Thoracic aorta (tissue), 2 donors: Measurements from ENCODE around the gene EPHA1. TPM values are rescaled to one million over a fixed set of nuclear protein-coding genes. Genes with fewer than 3 reads are reported as not detected.

Experiments used
- ATAC-seq: fragments of 150-250 bp; one replicate; pipeline ENCODE4 v1.8.0; 2017; ENCODE audit warnings: low read depth; ENCODE audit not compliant: insufficient number of reproducible peaks, low FRiP score
- DNase-seq: peaks from one replicate; pipeline ENCODE4 v3.0.0-alpha.2; 2020; ENCODE audit warnings: low spot score
- H3K27ac ChIP-seq, 2 donors: fragments of 200-600 bp; sonication (generic); 1 replicate in 1 of 2; 2 replicates in 1 of 2; pipeline ENCODE4 v1.5.1; 2016; ENCODE audit warnings: mild to moderate bottlenecking in 2 of 2, moderate library complexity in 2 of 2
- H3K27me3 ChIP-seq: fragments of 200-600 bp; sonication (generic); replicated peaks from 2 replicates; pipeline ENCODE4 v1.6.0; 2016; ENCODE audit warnings: mild to moderate bottlenecking; ENCODE audit not compliant: insufficient read depth
- H3K36me3 ChIP-seq: fragments of 200-600 bp; sonication (generic); one replicate; pipeline ENCODE4 v1.5.1; 2016
- H3K4me1 ChIP-seq, 2 donors: fragments of 200-600 bp; sonication (generic); 1 replicate in 1 of 2; 2 replicates in 1 of 2; pipeline versions ENCODE4 v1.5.1 to v1.6.0; 2016; ENCODE audit warnings: low read depth in 2 of 2, mild to moderate bottlenecking in 1 of 2; ENCODE audit not compliant: control insufficient read depth in 1 of 2
- H3K4me3 ChIP-seq: fragments of 200-600 bp; sonication (generic); 2 replicates; pipeline ENCODE4 v1.5.1; 2016; ENCODE audit warnings: mild to moderate bottlenecking
- H3K9me3 ChIP-seq: fragments of 200-600 bp; sonication (generic); 2 replicates; pipeline ENCODE4 v1.5.1; 2016
- total RNA-seq, 2 donors: library from RNA; depleted of rRNA; stranded (reverse); fragments of >200 nt; gene quantifications; one replicate each; pipeline versions ENCODE4 v1.1.0 to v1.2.3, GENCODE V29; 2016
- TF ChIP-seq, protein P1 (sequence below): fragments of 200-600 bp; sonication (generic); IDR thresholded peaks from one replicate; pipeline ENCODE4 v1.5.1; 2019; ENCODE audit warnings: antibody characterized with exemption

The EPHA1 gene
- total RNA-seq, 2 donors from 2014 or later = 0.41 to 0.49 TPM

DNA sequence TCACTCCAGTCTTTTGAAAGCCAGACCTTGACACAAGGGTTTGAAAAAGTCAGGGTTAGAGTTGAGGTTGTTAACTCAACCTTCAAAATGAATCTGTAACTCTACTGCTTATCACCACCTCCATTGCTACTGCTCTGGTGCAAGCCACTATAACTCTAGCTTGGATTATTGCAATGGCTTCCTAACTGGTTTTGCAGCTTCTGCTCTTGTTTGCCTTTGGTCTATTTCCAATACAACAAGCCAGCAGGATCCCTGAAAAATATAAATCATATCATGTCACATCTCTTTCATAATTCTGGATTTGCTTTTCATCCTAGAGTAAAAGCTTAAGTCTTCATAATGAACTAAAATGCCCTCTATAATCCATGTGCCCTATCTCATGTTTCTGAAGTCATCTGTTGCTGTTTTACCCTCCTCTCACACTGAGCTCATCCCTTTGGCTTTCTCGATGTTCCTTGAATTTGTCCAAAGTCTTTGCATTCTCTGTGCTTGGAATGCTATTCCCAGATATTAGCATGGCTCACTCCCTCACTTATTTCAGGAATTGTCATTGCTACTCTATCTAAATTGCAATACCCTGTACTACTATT, 45.5 kb upstream of the EPHA1 start:
- H3K27ac ChIP-seq = no peak overlapping the region
- no peak for ATAC-seq

DNA sequence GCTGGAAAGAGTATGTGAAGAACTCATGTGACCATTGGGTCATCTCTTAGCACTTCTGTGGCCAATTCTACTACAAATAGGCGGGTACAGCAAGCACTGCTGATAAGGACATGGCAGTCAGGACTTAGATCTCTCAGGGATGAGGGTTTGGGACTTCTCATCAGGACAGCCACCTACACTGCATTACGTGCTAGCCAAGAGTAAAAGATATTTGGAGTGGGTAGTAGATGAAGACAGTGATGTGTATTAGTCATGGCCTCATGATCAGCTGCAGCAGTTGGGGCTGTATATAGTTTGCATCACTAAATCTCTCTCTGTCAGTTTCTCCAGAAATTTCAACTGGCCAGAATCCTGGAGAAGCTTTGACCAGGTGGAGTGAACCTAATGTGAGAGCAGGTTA, 43.8 kb upstream of the EPHA1 start:
- ATAC-seq (no peak), DNase-seq (no peak)
- Histone ChIP-seq H3K27me3 (no peaks in the 10 kb centered on the region), H3K27ac (no peak overlapping the region), H3K4me1 (no peaks in the 10 kb centered on the region), H3K36me3 (no peaks in the 10 kb centered on the region), H3K4me3 (no peak overlapping the region), H3K9me3 (no peaks in the 10 kb centered on the region)
- TF ChIP-seq, protein P1, sequence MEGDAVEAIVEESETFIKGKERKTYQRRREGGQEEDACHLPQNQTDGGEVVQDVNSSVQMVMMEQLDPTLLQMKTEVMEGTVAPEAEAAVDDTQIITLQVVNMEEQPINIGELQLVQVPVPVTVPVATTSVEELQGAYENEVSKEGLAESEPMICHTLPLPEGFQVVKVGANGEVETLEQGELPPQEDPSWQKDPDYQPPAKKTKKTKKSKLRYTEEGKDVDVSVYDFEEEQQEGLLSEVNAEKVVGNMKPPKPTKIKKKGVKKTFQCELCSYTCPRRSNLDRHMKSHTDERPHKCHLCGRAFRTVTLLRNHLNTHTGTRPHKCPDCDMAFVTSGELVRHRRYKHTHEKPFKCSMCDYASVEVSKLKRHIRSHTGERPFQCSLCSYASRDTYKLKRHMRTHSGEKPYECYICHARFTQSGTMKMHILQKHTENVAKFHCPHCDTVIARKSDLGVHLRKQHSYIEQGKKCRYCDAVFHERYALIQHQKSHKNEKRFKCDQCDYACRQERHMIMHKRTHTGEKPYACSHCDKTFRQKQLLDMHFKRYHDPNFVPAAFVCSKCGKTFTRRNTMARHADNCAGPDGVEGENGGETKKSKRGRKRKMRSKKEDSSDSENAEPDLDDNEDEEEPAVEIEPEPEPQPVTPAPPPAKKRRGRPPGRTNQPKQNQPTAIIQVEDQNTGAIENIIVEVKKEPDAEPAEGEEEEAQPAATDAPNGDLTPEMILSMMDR = no peak

More for the DNA sequence above, 45.5 kb upstream of the EPHA1 start:
- no peak overlapping the region for H3K4me3 ChIP-seq
- no peaks in the 10 kb centered on the region for H3K9me3 ChIP-seq
- no peak for DNase-seq
- no peaks in the 10 kb centered on the region for H3K36me3 ChIP-seq
- no peaks in the 10 kb centered on the region for H3K27me3 ChIP-seq
- H3K4me1 ChIP-seq = no peaks in the 10 kb centered on the region
- TF ChIP-seq, protein P1 = no peak

DNA sequence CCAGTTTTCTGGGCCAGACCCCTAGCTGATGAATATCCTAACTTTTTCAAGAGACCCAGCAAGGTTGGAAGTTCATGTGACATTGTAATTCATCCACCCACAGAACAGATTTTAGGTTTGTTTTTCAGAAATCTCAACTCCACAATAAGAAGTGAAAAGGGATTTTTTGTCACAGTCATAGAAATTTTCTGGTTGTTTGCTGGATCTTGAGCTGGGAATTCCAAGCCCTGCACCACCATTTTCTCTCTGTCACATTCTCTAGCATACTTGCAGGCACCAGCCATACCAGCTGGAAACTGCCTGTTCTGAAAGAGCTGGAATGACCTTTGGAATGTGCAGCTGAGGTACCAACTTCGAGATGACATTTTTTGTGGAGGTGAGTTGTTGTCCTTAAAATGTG, 43.1 kb upstream of the EPHA1 start:
- no peaks in the 10 kb centered on the region for H3K27me3 ChIP-seq

DNA sequence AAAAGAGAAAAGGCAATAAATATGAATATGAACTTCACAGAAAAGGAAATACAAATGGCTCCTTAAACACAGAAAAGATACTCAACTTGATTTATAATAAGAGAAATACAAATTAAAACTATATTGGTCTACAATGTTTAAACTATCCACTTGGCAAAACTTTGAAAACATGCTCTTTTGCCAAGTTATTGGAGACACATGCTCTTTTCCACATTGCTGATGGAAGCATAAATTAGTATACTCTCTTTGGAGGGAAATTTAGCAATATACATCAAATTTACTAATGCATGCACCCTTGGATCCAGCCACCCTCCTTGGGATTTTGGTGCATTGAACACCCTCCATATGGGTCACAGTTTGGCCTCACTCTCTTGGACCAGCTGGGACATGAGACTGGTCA, 42.5 kb upstream of the EPHA1 start:
- Histone ChIP-seq H3K36me3 (no peaks in the 10 kb centered on the region), H3K27ac (no peak overlapping the region), H3K4me3 (no peak overlapping the region), H3K27me3 (no peaks in the 10 kb centered on the region), H3K4me1 (no peaks in the 10 kb centered on the region), H3K9me3 (no peaks in the 10 kb centered on the region)
- DNase-seq (no peak), ATAC-seq (no peak)
- TF ChIP-seq, protein P1 = no peak

More for the DNA sequence above, 43.1 kb upstream of the EPHA1 start:
- no peaks in the 10 kb centered on the region for H3K9me3 ChIP-seq
- no peak for DNase-seq
- no peak overlapping the region for H3K4me3 ChIP-seq
- TF ChIP-seq, protein P1 = no peak
- H3K36me3 ChIP-seq = no peaks in the 10 kb centered on the region
- H3K4me1 ChIP-seq = no peaks in the 10 kb centered on the region
- ATAC-seq = no peak
- no peak overlapping the region for H3K27ac ChIP-seq

DNA sequence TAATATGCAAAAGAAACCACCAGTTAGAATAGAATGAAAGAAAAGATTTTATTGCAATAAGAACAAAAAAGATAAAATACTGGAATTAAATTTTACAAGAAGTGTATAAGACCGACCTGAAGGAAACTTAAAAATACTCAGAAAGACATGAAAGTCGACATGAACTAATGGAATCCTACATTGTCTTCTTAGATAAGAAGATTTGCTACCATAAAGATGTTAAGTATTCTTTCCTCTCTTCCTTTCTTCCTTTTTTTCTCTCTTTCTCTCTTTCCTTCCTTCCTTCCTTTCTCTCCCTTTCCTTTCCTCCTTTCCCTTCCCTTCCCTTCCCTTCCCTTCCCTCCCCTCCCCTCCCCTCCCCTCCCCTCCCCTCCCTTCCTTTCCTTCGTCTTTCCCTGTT, 41.1 kb upstream of the EPHA1 start:
- Histone ChIP-seq H3K27me3 (no peaks in the 10 kb centered on the region), H3K4me1 (no peaks in the 10 kb centered on the region), H3K4me3 (no peak overlapping the region), H3K36me3 (no peaks in the 10 kb centered on the region), H3K9me3 (no peaks in the 10 kb centered on the region), H3K27ac (no peak overlapping the region)
- no peak for DNase-seq
- ATAC-seq = no peak
- TF ChIP-seq, protein P1 = no peak
